CD14-positive monocyte (primary cell): ENCODE data around the gene TCEAL1. TPM values are rescaled to one million over a fixed set of nuclear protein-coding genes. Genes with fewer than 3 reads are reported as not detected.

Experiments
- DNase-seq, 3 donors: peaks; one replicate each; pipeline ENCODE4 v3.0.0-alpha.2; 2011 to 2022
- H2AFZ ChIP-seq: 2 replicates; pipeline ENCODE4 v1.6.0; 2012; ENCODE audit warnings: mild to moderate bottlenecking, low read depth, low read length, inconsistent platforms; ENCODE audit not compliant: insufficient read depth, poor library complexity, severe bottlenecking
- H3K27ac ChIP-seq, 2 donors: 1 replicate in 1 of 2; 2 replicates in 1 of 2; pipeline ENCODE4 v1.5.1; 2012 to 2013; ENCODE audit warnings: low read length in 2 of 2, control low read depth in 1 of 2, inconsistent platforms in 1 of 2, low read depth in 1 of 2, mild to moderate bottlenecking in 1 of 2
- H3K27me3 ChIP-seq, 2 donors: one replicate each; pipeline versions ENCODE4 v1.6.0 to v1.6.1; 2011 to 2013; ENCODE audit warnings: low read length in 2 of 2; ENCODE audit not compliant: control insufficient read depth in 2 of 2, insufficient read depth in 2 of 2
- H3K36me3 ChIP-seq, 2 donors: replicated peaks in 1 of 2; 1 replicate in 1 of 2; 2 replicates in 1 of 2; pipeline versions ENCODE4 v1.5.1 to v1.6.1; 2012 to 2013; ENCODE audit warnings: low read length in 2 of 2, control low read depth in 1 of 2, inconsistent platforms in 1 of 2, mild to moderate bottlenecking in 1 of 2; ENCODE audit not compliant: insufficient read depth in 2 of 2, control insufficient read depth in 1 of 2
- H3K4me1 ChIP-seq, 2 donors: 1 replicate in 1 of 2; 2 replicates in 1 of 2; pipeline versions ENCODE4 v1.5.1 to v1.6.1; 2012 to 2013; ENCODE audit warnings: low read length in 2 of 2, control low read depth in 1 of 2, inconsistent platforms in 1 of 2, mild to moderate bottlenecking in 1 of 2, moderate library complexity in 1 of 2; ENCODE audit not compliant: insufficient read depth in 2 of 2, control insufficient read depth in 1 of 2
- H3K4me2 ChIP-seq: replicated peaks from 2 replicates; pipeline ENCODE3; 2012; ENCODE audit warnings: low read length, moderate library complexity, mild to moderate bottlenecking; ENCODE audit not compliant: poor library complexity, severe bottlenecking; ENCODE audit errors: extremely low read depth
- H3K4me3 ChIP-seq, 3 experiments: fragments of 200-600 bp in 1 of 3; sonication (generic) in 1 of 3; replicated peaks in 1 of 3; 1 replicate in 2 of 3; 2 replicates in 1 of 3; pipeline ENCODE4 v1.5.1; 2011 to 2013; ENCODE audit warnings: low read length in 3 of 3, mild to moderate bottlenecking in 3 of 3, control low read depth in 2 of 3, low read depth in 2 of 3, inconsistent platforms in 1 of 3, moderate library complexity in 1 of 3
- H3K79me2 ChIP-seq: 2 replicates; pipeline ENCODE4 v1.6.0; 2012; ENCODE audit warnings: mild to moderate bottlenecking, control low read depth, inconsistent platforms, low read length, moderate library complexity; ENCODE audit not compliant: insufficient read depth
- H3K9ac ChIP-seq: 2 replicates; pipeline ENCODE4 v1.6.0; 2017; ENCODE audit warnings: low read length, mild to moderate bottlenecking; ENCODE audit not compliant: insufficient read depth, poor library complexity, severe bottlenecking
- H3K9me3 ChIP-seq, 2 donors: replicated peaks in 1 of 2; 1 replicate in 1 of 2; 2 replicates in 1 of 2; pipeline versions ENCODE4 v1.5.1 to v1.6.1; 2012 to 2013; ENCODE audit warnings: low read length in 2 of 2, control low read depth in 1 of 2; ENCODE audit not compliant: control insufficient read depth in 1 of 2, insufficient read depth in 1 of 2
- H4K20me1 ChIP-seq: 2 replicates; pipeline ENCODE4 v1.6.0; 2012; ENCODE audit warnings: mild to moderate bottlenecking, low read length, control low read depth, moderate library complexity; ENCODE audit not compliant: insufficient read depth
- H3K27ac Mint-ChIP-seq, 7 donors: one replicate each; pipeline ENCODE4 v1.8.0; 2020; ENCODE audit warnings: mild to moderate bottlenecking in 7 of 7, mixed read lengths in 7 of 7, moderate library complexity in 6 of 7, inconsistent platforms in 2 of 7
- H3K27me3 Mint-ChIP-seq, 3 donors: one replicate each; pipeline ENCODE4 v1.8.0; 2021 to 2022; ENCODE audit warnings: low read depth in 3 of 3, mild to moderate bottlenecking in 3 of 3, mixed read lengths in 3 of 3, moderate library complexity in 3 of 3, inconsistent platforms in 1 of 3
- H3K36me3 Mint-ChIP-seq, 2 donors: one replicate each; pipeline ENCODE4 v1.8.0; 2020; ENCODE audit warnings: mixed read lengths in 2 of 2, inconsistent platforms in 1 of 2, mild to moderate bottlenecking in 1 of 2
- H3K4me1 Mint-ChIP-seq: one replicate; pipeline ENCODE4 v1.8.0; 2020; ENCODE audit warnings: mild to moderate bottlenecking, mixed read lengths
- H3K4me3 Mint-ChIP-seq, 2 donors: one replicate each; pipeline ENCODE4 v1.8.0; 2020; ENCODE audit warnings: mild to moderate bottlenecking in 2 of 2, mixed read lengths in 2 of 2, moderate library complexity in 1 of 2
- H3K9me3 Mint-ChIP-seq, 7 donors: one replicate each; pipeline ENCODE4 v1.8.0; 2020 to 2022; ENCODE audit warnings: mixed read lengths in 7 of 7, mild to moderate bottlenecking in 6 of 7, moderate library complexity in 6 of 7, inconsistent platforms in 2 of 7
- CTCF ChIP-seq: fragments of 200-600 bp; IDR thresholded peaks from one replicate; pipeline ENCODE4 v1.8.0; 2022; ENCODE audit warnings: antibody characterized with exemption, mild to moderate bottlenecking
- WGBS: methylation state at CpG from one replicate; pipeline ENCODE4 v1.1.5; 2013; ENCODE audit warnings: missing lambda C conversion rate; ENCODE audit not compliant: insufficient coverage; 5-methylcytosine and 5-hydroxymethylcytosine counted together
- intact Hi-C, 2 donors: fragments of 100-400 bp; cut with micrococcal nuclease; formaldehyde crosslinking; loops; one replicate each; pipeline versions ENCODE4 v1.15.0 to v1.15.1; 2023
- polyA plus RNA-seq, 3 donors: library from polyadenylated mRNA; depleted of rRNA in 1 of 3; unstranded in 2 of 3; stranded (reverse) in 1 of 3; fragments of 300-500 nt in 2 of 3; fragments of >200 nt in 1 of 3; fragmentation: Illumina TruSeq in 2 of 3; gene quantifications; 1 replicate in 2 of 3; 2 replicates in 1 of 3; pipeline ENCODE4 v1.2.3, GENCODE V29; 2012 to 2021

TCEAL1 gene
- polyA plus RNA-seq, 3 donors: 5.5 to 11.4 (median 5.8) TPM

- Histone ChIP-seq H3K4me1 (peaks cover 5 to 6% of the 10 kb centered on the region in 2 donors), H3K4me2 (peak within 1 kb of the TSS; percentile 66), H3K9me3 (no peaks in the 10 kb centered on the region), H3K27me3 (no peaks in the 10 kb centered on the region), H3K79me2 (no peaks in the 10 kb centered on the region), H2AFZ (peak within 1 kb of the TSS; percentile 83), H4K20me1 (no peaks in the 10 kb centered on the region), H3K27ac (no peak within 1 kb of the TSS), H3K36me3 (no peaks in the 10 kb centered on the region), H3K4me3 (peak within 1 kb of the TSS; percentile 71 to 76 (median 73)), H3K9ac (peak within 1 kb of the TSS; percentile 59)
- Mint-ChIP-seq H3K4me3 (peak within 1 kb of the TSS; percentile 93 to 95), H3K27me3 (peaks cover 0 to 3% (median under 1%) of the 10 kb centered on the region in 3 donors), H3K27ac (peak within 1 kb of the TSS; percentile 19 to 67 (median 43)), H3K4me1 (peaks cover 8% of the 10 kb centered on the region), H3K36me3 (no peaks in the 10 kb centered on the region), H3K9me3 (peaks cover 0 to 4% (median 0%) of the 10 kb centered on the region in 7 donors)
- no peak for TF ChIP-seq CTCF
- intact Hi-C loops: no loop called here
- 0% methylated on average over 21 of the region's 56 CpGs for WGBS
- DNase-seq: peak in 2 of 3 donors; percentile 5 to 7
Measured at GRCh38 chrX:103585411-103586313, 43.1 kb upstream of the TCEAL1 start, which contains the start of gene TCEAL4. TSS of gene TCEAL4 (plus strand) at chrX:103585515. CDS start at chrX:103586676, 1,161 bp downstream.

GRCh38 chrX:103586314-103586646 is 42.5 kb upstream of the TCEAL1 start:
- peak overlapping the region; percentile 59 for H3K9ac ChIP-seq
- H3K27me3 ChIP-seq: no peaks in the 10 kb centered on the region
- no peak for DNase-seq
- no peak overlapping the region for H3K27ac ChIP-seq
- no peaks in the 10 kb centered on the region for H3K79me2 ChIP-seq
- Mint-ChIP-seq H3K36me3 (no peaks in the 10 kb centered on the region), H3K27me3 (no peaks in the 10 kb centered on the region), H3K27ac (peak overlapping the region in 1 of 7 donors; percentile 43), H3K4me3 (peak overlapping the region; percentile 93 to 95), H3K9me3 (peaks cover 0 to 4% (median 0%) of the 10 kb centered on the region in 7 donors), H3K4me1 (peaks cover 8% of the 10 kb centered on the region)
- peak overlapping the region; percentile 66 for H3K4me2 ChIP-seq
- peak overlapping the region; percentile 83 for H2AFZ ChIP-seq
- no CpG with 5 or more reads among the region's 5 CpGs for WGBS
- no peaks in the 10 kb centered on the region for H3K36me3 ChIP-seq
- H4K20me1 ChIP-seq: no peaks in the 10 kb centered on the region
- no peak for TF ChIP-seq CTCF
- H3K4me3 ChIP-seq: peak overlapping the region; percentile 71 to 76 (median 73)
- intact Hi-C loops: no loop called here
- no peaks in the 10 kb centered on the region for H3K9me3 ChIP-seq
- H3K4me1 ChIP-seq: peaks cover 5 to 6% of the 10 kb centered on the region in 2 donors
